NCI-H510A treated with DMSO at 0.1 percent for 48 hours (cell line): ENCODE data around the gene POLR2J.

Experiments
- DNase-seq: peaks from one replicate; lab custom pipeline; 2025; lab: John Stamatoyannopoulos, UW

POLR2J gene

DNA sequence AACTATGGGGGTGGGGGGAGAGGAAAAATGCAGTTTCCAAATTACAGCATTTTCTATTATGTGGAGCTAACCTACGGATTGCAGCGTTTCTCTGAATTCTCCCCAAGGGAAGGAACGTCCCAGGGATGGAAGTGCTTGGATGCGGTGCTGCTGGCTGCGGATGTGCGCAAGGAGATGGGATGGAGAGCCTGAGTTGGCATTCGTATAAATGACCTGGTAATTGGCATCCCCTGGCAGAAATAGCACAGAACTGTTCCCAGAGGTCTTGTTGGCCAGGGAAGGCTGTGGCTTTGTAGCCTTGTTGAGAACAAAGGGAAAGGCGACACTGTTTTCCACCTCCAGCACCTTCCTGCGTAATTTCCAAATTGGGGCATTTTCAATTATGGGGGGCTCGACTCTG lies 42.6 kb downstream of the POLR2J start:
- no peak for DNase-seq

DNA sequence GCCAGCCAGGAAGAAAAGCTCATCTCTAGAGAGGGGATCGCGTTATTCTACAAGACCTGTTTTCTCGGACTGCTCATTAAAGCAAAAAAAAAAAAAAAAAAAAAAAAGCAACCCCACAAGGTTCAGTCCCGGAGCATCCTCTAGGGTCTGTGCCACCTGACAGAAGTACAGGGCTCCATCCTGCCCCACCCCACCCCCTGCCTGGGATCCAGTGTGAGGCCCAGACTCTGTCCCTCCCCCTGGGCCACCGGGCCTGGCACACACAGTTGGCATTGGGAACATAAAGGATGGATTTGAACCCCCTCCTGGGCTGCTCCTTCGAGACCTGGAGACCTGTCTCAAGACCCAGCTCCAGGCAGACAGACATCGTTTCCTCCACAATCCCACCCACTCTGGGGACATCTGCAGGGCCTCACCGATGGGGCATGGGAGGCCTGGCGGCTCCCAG lies 44.7 kb downstream of the POLR2J start:
- no peak for DNase-seq

DNA sequence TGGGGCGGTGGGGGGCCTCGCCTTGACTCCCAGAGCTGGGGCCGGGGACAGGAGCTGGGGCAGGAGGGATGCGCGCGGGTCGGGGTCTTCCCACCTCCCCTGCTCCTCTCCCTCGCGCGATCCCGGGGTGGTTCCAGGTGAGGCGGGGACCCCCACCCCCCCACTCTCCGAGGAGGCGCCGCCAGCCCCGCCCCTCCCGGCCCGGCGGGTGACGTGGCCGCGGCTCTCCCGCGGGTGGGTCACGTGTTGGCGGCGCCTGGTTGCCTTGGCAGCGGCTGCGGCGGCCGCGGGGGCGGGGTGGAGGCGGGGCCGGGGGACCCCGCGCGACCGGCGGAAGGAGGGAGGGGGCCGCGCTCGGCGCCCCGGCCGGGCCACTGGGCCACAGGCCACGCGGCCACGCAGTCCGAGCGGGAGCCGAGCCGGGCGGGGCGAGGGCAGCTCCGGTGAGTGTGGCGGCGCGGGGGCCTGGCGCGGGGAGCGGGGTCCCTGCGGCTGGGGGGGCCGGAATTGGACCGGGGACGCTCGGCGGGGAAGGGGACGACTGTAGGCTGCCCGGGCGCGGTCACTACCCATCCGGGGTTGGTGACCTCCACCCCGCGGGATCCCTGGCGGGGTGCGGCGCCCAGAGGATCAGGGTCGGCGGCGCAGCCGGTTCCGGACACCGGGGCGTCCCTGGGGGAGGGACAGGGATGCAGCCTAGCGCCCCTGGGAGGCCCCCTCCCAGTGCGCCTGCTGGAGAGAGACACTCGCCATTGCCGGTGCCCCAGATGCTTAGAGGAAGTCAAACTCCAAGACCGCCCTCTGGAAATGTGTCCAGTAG lies 45.3 kb downstream of the POLR2J start, which contains the start of gene ORAI2:
TSS of gene ORAI2 (plus strand) at position 357 of the 820 bp plus-strand sequence. CDS start 5,382 bp downstream, outside the sequence.
- DNase-seq = peak; percentile 20

DNA sequence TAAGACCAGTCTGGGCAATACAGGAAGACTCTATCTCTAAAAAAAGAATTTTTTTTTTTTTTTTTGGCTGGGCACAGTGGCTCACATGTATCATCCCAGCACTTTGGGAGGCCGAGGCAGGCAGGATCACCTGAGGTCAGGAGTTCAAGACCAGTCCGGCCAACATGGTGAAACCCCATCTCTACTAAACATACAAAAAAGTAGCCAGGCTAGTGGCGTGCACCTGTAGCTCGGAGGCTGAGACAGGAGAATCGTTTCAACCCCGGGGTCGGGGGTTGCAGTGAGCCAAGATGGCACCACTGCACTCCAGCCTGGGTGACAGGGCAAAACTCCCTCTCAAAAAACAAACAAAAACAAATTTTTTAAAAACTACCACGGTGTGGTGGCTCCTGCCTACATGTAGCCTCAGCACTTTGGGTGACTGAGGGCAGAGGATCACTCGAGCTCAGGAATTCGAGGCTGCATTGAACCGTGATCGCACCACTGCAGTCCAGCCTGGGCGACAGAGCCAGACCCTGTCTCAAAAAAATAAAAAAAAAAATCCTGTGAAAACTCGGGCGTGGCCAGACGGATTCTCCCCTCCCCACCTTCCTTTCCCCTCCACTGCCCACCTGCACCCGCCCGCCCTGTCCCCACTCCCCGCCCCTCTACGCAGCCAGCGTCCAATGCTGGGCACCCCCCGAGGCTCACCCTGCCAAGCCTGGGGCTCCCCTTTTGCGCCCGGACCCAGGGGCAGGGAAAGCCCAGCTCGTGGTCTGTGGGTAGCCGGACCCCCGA lies 46.1 kb downstream of the POLR2J start:
- DNase-seq = no peak

DNA sequence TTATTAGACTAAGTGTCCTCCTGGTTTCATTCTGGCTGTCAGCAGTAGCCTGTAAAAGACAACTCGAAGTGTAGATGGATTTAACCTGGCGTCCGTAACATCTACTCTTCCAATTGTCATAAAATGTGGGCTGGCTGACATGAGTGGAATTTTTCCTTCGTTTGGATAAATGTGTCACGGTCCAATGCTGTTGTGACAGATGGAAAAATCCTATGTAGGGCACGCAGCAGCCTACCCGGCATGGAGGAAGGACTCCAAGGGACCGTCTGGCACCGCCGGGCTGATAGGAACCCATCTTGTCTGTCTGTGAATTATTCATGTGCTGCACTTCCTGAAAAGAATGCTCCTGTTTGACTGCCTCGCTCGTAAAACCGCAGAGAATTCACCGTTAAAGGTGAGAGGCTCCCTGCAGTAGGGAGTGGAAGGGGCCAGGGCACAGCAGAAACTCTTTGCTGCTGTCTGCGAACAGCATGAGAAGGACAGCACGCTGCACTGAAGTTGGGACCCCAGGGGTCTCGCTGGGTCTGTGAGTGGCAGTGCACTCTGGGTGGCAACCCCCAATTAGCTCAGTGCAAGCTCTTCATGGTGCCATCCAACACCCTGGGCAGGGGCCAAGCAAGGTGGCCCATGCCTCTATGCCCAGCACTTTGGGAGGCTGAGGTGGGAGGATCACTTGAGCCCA lies 47.0 kb downstream of the POLR2J start:
- peak; percentile 41 for DNase-seq

DNA sequence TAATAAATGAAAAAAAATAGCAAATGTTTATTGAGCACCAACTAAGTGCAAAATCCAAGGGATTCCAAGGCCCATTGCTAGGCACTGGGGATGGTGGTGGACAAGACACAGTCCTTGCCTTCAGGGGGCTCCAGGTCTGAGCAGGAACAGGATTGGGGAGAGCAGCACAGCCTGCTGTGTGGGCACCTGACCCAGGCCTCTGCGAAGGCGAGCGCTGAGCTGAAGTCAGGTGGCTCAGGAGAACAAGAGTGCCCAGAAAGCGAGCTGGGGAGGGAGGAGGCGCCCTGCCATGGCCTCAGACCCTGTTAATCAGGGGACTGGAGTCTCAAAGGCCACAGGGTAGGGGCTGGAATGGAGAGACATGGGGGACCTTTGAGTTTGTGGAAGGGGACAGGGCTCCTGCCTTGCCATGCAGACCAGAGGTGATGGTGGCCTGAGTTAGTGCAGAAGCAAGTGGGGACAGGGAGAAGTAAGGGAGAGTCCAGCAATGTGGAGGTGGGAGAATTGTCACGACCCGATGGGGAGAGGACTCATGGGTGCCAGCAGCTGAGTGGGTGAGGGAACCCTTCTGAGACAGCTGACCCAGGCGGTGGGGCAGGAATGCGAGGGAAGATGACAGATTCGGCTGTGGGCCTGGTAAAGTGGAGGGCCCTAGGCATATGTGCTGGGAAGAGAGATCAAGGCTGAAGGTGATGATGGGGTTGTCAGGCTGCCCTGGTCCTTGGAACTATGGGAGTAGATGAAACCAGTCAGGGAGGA lies 49.4 kb downstream of the POLR2J start:
- DNase-seq = no peak

DNA sequence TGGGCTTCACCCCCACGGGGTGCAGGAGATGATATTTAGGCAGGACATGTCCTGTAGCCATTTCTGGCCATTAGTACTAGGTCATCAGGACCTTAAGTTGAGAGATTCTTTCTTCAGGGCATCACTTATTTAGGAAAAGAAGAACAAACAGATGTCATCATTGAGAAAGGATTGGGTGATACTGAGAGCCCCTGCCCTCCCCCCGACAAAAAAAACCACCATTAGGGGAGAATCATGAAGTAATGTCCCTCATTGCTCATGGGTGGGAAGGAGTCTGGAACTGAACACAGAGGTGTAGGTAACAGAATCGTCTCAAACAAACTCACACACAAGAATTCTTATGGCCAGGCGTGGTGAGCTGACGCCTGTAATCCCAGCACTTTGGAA lies 51.7 kb downstream of the POLR2J start:
- no peak for DNase-seq

DNA sequence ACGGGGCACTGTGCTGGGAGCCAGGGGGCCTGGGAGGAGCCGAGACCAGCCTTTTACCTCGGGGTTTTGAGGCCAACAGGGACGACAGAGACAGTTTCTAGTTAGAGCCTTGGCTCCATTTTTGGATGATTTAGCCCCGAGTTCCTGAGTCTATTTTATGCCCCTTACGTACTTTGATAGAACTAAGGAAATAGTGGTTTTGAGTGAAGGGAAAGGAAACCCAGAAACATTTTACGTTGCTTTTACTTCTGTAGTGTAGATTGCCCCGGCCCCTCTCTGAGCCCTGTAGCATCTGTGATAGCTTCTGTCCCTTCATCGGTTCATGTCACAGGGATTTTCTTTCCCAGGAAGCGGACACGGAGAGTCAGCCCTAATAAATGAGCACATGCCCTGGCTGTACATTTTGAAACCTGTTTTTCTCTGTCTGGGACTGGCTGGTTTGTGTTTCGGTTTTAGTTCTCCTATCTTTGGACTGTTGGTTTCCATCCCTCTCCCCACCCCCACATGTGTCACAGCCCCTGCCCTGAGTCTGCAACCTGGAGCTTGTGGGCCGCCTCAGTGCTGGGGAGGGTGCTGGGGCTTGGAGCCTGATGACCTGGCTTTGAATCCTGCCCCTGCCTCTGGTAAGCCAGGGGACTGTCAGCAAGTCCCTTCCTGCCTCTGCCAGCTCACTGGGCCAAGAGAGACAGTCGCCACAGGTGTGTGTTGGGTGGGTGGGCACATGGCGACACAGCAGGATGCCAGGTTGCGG lies 52.3 kb downstream of the POLR2J start:
- DNase-seq = no peak

DNA sequence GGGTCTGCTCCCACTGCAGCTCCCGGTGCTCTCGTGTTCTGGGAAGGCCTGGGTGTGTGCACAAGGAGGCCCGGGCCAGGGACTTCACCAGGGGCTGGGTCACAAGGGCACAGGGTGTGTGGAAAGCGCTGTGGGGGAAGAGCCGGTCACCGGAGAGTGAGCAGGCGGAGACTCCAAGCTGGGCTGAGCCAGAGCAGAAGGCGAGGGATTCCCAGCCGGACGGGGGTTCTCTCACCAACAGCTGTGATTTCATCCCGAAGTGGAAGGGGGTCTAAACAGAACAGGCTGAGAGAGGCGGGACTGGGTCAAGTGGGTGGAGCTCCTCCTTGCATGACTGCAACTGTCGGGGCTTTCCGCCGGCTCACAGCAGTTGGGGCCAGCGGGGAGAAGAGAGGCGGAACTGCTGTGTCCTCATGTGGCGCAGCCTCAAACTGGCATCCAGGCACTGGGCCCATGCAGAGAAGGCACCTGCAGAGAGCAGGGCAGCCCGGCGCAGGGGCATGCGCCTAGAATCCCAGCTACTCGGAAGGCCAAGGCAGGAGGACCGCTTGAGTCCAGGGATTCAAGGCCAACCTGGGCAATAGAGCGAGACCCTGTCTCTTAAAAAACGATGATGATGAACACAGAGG lies 53.0 kb downstream of the POLR2J start:
- no peak for DNase-seq

DNA sequence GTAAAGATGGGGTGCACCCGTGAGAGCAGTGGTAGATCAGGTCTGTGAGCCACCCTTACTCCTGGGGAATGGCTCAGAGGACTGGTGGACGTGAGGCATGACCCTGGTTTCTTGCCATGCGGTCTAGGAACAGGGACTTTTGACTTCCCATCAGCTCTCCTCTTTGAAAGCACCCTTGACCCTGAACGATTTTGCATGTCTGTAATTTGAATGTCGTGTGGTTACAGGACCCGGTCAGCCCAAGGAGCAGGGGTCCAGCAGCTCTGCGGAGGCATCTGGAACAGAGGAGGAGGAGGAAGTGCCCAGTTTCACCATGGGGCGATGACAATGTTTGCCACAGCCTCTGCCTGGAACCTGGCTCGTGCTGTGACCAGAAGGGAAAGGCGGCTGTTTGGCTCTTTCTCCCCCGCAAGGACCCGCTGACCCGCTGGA lies 53.9 kb downstream of the POLR2J start:
- DNase-seq = no peak

DNA sequence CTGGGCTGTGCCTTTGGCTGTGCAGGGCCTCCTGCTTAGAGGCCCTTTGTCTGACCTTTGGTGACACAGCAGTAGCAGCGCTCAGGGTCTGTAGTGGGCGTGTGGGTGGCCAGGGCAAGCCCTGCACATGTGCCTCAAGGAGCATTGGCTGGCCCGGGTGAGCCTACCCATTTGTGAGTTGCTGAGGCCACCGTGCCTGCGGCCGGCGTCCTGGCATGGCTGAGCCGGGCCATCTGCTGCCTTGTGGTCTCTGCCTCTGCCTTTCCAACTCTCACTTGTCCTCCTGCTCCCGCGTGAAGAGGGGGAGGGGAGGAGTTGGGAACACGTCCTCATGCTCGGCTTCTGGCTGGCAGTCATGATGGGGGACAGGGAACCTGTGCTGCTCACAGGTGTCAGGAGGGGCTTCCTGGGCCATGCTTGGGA lies 54.6 kb downstream of the POLR2J start:
- DNase-seq = no peak
